ENCODE results near the gene RAD51B. TPM values are rescaled to one million over a fixed set of nuclear protein-coding genes. Genes with fewer than 3 reads are reported as not detected.

RAD51B gene
- total RNA-seq, 1 experiment from 2014 or later = 10.8 TPM

DNA sequence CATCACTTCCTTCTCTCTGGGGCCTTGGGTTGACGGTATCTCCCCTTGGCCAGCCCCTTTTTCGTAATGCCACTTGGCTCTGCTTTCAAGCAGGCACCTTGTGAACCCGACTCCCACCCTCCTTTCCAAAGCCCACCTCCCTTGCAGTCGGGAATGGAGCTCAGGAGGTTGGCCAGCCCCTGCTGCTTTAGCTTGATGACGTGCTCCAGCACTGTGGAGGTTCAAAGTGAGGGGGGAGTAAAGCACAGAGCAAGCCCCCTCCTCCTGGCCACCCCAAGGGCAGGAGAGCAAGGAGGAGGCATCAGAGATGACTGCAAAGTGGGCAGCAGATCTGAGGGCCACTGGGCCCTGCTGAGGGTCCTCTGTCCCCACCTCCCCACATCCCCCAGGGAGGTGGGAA, 869.9 kb downstream of the RAD51B start:
- Histone ChIP-seq H2AFZ (ENCODE audit: low read length) (no peak overlapping the region), H3K9me2 (replicated peaks; ENCODE audit: low read length) (no peaks in the 10 kb centered on the region), H3K27ac (ENCODE audit: low read length) (no peak overlapping the region), H3K9ac (ENCODE audit: low read length) (no peak overlapping the region), H3K79me2 (ENCODE audit: low read length) (no peaks in the 10 kb centered on the region), H3K27me3 (ENCODE audit: low read length) (no peaks in the 10 kb centered on the region), H3K36me3 (ENCODE audit: low read depth, low read length) (0 out of 2 replicates have a peak, but pooled peaks cover 4% of the 10 kb centered on the region), H4K20me1 (ENCODE audit: low read length) (no peaks in the 10 kb centered on the region), H3K9me3 (ENCODE audit: low read length) (no peaks in the 10 kb centered on the region; the same call in 1 of the 2 replicates), H3K4me3 (ENCODE audit: low read length) (no peak overlapping the region), H3F3A (ENCODE audit: low read length, unreplicated experiment) (peaks cover 8% of the 10 kb centered on the region), H3K4me1 (ENCODE audit: insufficient read depth, low read length) (peaks cover 54% of the 10 kb centered on the region), H3K4me2 (ENCODE audit: low read length) (no peak overlapping the region)
- intact Hi-C loops (cut with micrococcal nuclease) = no loop called here
- ChIA-PET POLR2A (ENCODE audit: unreplicated experiment) (no interaction called here), CTCF (no interaction called here)
- ATAC-seq (no peak), DNase-seq (no peak)
- BruUV-seq (replicated peaks) = no TSS peak
- TF ChIP-seq, protein P1, sequence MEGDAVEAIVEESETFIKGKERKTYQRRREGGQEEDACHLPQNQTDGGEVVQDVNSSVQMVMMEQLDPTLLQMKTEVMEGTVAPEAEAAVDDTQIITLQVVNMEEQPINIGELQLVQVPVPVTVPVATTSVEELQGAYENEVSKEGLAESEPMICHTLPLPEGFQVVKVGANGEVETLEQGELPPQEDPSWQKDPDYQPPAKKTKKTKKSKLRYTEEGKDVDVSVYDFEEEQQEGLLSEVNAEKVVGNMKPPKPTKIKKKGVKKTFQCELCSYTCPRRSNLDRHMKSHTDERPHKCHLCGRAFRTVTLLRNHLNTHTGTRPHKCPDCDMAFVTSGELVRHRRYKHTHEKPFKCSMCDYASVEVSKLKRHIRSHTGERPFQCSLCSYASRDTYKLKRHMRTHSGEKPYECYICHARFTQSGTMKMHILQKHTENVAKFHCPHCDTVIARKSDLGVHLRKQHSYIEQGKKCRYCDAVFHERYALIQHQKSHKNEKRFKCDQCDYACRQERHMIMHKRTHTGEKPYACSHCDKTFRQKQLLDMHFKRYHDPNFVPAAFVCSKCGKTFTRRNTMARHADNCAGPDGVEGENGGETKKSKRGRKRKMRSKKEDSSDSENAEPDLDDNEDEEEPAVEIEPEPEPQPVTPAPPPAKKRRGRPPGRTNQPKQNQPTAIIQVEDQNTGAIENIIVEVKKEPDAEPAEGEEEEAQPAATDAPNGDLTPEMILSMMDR (conservative IDR thresholded peaks at IDR 0.05; ENCODE audit: low read depth, low read length) = no peak
- TF ChIP-seq EZH2phosphoT487 (IDR thresholded peaks at IDR 0.05; ENCODE audit: borderline replicate concordance, low read length) = no peak
- no peak for TF ChIP-seq EZH2 (IDR thresholded peaks at IDR 0.05; ENCODE audit: low read length, unreplicated experiment)

DNA sequence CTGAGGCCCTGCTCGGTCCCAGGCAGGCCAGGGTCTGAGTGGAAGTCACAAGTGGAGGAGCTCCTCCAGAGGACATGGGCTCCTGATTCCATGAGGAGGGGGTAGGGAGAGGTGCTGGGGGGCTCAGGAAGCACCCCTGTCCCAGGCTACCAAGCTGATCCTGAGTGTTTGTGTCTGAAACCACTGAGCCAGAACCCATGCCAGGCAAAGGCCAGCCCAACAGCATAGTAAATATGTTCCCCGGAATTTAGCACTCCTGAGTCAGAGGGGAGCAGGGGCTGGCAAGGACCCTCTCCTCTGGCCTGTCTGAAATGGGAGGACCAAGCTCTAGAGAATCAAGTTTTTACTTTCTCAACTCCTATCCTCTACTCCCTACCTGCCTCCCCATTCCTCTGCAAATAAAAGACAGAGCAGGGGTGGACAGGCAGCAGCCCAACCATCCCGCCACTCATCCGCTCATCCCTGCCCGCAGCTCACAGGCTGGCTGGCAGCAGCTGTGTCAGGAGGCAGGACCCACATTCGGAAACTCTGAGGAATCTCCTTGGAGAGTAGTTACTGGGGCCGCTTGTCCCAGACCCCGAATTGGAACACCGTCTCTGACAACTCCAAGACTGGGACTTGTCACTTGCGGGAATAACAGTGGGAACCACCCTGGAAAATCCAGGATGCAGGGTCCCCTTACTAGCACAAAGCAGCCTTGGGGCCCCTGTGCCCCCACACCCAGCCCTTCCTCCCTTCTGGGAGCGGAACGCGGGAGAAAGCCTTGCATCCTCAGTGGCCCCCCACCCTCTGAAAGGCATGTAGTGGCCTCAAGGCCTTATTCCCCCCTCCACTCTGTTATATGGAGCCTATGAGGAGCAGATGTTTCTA, 870.7 kb downstream of the RAD51B start:
- H3K27me3 ChIP-seq (ENCODE audit: low read length) = no peaks in the 10 kb centered on the region
- intact Hi-C loops (cut with micrococcal nuclease) = no loop called here
- ChIA-PET CTCF (no interaction called here), POLR2A (ENCODE audit: unreplicated experiment) (no interaction called here)
- no peak for DNase-seq
- no peak overlapping the region for H3K27ac ChIP-seq (ENCODE audit: low read length)
- no peak overlapping the region for H3K9ac ChIP-seq (ENCODE audit: low read length)
- no peaks in the 10 kb centered on the region for H3K79me2 ChIP-seq (ENCODE audit: low read length)
- no peaks in the 10 kb centered on the region for H3K9me2 ChIP-seq (replicated peaks; ENCODE audit: low read length)
- no peak overlapping the region for H3K4me3 ChIP-seq (ENCODE audit: low read length)
- no peak overlapping the region for H3K4me2 ChIP-seq (ENCODE audit: low read length)
- peaks cover 52% of the 10 kb centered on the region for H3K4me1 ChIP-seq (ENCODE audit: insufficient read depth, low read length)
- H3K36me3 ChIP-seq (ENCODE audit: low read depth, low read length) = 0 out of 2 replicates have a peak, but pooled peaks cover 4% of the 10 kb centered on the region
- no peaks in the 10 kb centered on the region; the same call in 1 of the 2 replicates for H3K9me3 ChIP-seq (ENCODE audit: low read length)
- ATAC-seq = no peak
- H2AFZ ChIP-seq (ENCODE audit: low read length) = no peak overlapping the region
- H4K20me1 ChIP-seq (ENCODE audit: low read length) = no peaks in the 10 kb centered on the region
- no TSS peak for BruUV-seq (replicated peaks)
- TF ChIP-seq EZH2phosphoT487 (IDR thresholded peaks at IDR 0.05; ENCODE audit: borderline replicate concordance, low read length) = no peak
- TF ChIP-seq EZH2 (IDR thresholded peaks at IDR 0.05; ENCODE audit: low read length, unreplicated experiment) = no peak
- TF ChIP-seq, protein P1 (conservative IDR thresholded peaks at IDR 0.05; ENCODE audit: low read depth, low read length) = no peak
- peaks cover 8% of the 10 kb centered on the region for H3F3A ChIP-seq (ENCODE audit: low read length, unreplicated experiment)

Data from PC-3 (cell line).